T-helper 1 cell (primary cell): ENCODE measurements around the gene PALD1.

ENCODE experiments used
- DNase-seq, 5 donors: peaks; one replicate each; pipeline ENCODE4 v3.0.0-alpha.2; 2012 to 2020
- total RNA-seq, 4 donors: gene quantifications; one replicate each; lab custom pipeline; 2026; lab: John Stamatoyannopoulos, UW

Gene PALD1
- 0 to 1.3 (median 0.08) reads per million in 4 donors for total RNA-seq

DNA sequence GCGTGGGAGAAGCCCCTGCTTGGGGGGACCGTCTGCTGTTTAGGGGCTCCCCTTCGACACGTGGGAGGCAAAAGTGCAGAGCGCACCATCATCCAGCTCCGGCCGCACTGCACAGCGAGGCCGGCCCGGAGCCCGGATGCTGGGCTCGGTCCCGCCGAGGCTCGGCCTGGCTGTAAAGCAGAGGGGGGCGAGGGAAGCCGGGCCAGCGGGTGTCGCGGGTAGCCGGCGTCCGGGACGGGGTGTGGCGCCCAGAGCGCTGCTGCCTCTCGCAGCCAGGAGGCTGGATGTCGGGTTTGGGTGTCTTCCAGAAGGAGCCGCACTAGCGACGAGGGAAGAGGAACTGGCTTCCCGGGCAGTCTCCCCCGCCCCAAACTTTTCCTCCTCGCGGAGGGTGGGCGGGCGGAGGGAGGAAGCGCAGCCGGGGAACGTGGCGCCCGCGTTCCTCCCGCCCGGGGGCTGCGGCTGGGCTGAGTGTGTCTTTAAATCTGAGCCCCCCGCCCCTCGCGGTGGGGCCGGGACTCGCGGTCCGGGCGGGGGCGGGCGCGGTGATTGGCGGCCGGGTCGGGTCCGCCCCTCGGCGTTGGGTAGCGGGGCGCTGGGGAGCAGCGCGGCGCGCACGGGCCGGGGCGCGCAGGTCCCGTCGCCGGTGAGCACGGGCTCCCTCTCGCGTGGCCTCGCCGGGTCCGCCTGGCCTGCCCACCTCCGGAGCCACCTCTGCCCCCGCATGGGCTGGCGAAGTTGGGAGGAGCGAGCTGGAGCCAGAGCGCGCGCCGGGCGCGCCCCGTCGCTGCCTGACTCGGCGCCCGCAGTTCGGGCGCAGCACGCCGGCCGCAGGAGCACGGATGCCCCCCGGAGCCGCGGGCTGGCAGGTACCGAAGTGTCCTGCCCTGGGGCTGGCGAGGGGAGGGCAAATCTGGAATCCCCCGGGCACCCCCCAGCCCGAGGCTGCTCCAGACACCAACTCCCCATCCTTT, at the start of gene PALD1:
Gene PALD1, plus strand, starts transcription at position 577 of the 974 bp plus-strand sequence. CDS start 47,185 bp downstream, outside the sequence.
- peak in 1 of 5 donors; percentile 33 for DNase-seq

DNA sequence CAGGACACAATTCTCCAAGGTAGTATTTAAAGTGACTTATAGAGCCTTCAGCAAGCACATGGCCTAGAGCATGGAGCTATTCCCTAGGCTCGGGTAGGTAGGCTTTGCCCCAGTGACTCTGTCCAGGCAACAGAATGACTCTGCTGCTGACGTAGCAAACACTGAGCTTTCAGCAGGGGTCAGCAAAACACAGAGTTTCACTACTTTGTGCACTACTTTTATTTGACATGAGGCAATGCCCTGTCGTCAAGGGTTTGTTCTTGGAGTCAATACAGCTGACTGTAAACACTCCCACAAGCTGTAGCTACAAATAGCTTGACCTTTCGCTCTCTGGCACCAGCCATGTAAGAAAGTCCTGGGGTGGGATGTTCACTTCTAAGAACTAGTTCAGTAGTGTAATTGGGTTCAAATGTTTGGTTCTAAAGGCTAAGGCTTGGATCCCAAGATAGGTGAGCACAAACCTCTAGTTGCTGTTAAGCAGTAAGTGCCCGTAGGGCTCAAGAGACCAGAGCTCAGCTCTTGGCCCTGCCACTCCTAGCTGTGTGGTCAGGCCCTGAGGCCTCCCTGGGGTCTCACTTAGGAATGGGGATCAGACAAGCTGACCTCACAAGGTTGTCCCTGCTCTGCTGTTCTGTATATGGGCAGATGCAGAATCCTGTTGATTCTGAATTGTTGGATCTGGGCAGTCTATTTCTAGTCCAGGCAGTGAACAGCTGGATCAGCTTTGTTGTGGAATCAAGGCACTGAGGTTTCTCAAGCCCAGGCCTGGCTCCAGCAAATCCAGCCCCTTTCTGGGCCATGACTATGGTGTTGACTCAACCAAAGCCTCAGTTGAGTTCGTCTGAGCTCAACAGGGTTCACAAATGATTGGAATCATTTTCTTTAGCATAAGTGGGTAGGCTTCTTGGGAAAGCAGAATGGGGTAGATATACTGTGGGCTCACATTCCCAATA, 47.8 kb upstream of the PALD1 start:
- DNase-seq, result no peak

DNA sequence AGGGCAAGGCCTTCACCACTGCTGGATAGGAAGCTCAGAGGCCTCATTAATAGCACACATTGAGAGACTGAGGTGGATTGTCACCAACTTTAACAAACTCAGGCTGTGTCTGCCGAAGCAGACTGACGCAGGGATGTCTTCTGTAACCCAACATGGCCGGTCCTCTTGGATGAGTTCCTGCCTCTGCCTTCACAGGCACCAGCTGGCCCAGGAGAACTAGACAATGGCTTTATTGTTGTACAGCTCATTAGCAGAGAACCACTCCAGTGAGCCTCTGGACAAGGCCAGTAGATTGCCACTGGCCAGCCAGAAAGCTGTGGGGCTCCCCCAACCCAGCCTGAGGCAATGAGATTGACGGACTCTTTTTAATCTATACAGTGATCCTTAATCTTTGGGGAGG, 46.5 kb upstream of the PALD1 start:
- no peak for DNase-seq

DNA sequence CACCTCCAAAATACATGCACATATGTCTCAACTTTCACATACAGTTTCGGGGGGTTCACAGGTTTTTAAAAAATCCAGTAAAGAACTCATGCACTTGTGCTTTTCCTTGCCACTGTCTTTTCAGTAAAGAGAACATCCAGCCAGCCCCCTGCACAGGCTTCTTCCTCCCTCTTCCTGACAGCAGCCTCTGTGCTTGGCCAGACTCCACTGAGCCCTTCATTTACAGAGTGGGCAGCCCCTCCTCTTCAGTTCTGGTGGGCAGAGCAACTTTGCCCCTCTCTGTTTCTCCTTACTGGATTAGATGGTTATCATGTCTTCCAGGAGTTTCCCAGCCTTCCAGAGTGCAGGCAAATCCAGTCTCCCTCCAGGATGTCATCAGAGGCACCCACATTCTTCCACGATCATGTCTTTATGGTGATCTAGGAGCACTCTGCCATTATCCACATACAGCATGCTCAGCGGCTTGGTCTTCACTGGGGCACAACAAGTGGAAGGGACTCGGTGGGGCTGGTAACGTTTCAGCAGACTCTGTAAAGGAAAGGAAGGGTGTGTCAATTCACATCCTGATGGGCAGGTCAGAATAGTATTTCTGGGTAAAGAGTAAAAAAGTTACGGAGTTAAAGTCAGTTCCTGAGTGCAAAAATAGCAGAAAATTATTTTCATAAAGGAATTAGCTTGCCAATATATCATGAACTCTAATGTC, 45.9 kb upstream of the PALD1 start:
- peak in 1 of 5 donors; percentile 30 for DNase-seq

DNA sequence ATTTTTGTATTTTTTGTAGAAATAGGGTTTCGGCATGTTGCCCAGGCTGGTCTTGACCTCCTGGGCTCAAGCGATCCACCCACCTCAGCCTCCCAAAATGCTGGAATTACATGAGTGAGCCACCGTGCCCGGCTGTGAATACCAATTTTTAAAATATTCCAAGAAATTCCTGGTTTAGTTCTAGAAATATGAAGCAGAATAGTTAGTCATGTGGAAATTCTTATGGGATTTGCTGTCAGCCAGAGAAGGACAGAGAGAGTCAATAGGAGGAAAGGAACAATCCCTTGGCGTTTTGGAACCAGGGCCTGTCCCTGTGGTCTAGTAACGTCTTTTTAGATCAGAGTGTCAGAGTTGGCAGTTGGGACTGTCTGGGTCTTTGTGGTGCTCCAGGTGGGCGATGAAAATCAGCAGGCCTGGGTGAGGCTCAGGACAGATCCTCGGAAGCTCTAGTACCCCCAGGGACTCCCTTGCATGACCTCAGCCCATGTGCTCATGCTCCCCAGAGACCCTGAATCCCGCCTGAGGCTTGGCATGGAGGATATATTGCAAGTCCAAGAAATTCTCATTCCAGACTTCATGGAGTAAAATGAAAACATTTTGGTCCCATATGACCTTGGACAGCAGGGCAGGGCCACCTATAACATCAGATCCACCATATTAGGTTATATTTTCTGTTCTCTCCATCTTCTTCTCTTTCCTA, 44.8 kb upstream of the PALD1 start:
- DNase-seq, result no peak

DNA sequence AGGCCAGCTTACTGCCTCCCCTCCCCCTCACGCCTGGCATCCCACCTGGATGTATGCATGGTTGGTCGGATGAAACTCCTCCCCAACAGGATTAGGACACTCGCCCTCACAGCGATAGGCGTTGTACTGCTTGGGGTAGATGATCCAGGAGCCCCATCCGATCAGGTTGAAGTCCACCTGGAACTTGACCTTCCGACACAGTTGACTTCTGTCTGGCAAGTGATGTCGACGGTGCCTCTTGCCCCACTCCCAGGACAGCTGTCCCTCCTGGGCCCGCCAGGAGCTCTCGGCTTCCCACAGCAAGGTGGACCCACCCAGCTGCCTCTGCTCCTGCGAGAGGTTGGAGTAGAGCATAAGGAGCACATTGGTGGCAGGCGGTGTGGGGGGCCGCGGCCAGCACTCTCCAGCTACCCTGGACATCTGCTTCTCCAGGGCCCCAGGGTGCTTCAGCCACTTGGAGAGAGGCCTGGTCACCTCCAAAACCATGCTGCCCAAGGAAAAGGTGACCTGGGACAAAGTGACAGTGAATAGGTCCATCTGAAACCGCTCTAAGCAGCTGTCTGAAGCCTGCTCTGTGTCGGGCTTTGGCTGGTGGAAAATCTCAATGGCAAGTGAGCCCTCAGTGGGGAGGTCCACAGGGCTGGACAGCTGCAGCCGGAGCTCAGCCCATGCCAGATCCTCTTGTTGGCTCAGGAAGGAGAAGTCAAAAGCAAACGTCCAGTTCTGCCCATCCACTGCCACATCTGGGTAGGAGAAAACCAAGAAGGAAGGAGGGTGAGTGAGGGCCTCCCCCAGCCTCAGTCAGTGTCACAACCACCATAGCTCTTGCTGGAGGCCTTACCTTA, 43.1 kb upstream of the PALD1 start:
- DNase-seq, result no peak

DNA sequence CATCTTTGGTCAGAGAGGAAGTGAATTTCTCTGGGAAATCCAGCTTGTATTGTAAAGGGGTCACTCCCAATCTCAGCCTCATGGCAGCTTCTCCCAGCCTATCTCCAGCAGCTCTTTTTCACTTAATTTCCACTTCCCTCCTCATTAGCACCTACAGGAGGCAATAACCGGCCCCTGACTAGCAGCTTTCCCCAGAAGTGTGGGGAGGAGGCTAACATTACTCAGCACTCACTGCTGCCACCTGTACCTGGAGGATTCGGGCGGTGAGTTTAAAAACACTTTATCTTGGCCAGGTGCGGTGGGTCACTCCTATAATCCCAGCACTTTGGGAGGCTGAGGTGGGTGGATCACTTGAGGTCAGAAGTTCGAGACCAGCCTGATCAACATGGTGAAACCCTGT, 40.8 kb upstream of the PALD1 start:
- DNase-seq, result no peak

DNA sequence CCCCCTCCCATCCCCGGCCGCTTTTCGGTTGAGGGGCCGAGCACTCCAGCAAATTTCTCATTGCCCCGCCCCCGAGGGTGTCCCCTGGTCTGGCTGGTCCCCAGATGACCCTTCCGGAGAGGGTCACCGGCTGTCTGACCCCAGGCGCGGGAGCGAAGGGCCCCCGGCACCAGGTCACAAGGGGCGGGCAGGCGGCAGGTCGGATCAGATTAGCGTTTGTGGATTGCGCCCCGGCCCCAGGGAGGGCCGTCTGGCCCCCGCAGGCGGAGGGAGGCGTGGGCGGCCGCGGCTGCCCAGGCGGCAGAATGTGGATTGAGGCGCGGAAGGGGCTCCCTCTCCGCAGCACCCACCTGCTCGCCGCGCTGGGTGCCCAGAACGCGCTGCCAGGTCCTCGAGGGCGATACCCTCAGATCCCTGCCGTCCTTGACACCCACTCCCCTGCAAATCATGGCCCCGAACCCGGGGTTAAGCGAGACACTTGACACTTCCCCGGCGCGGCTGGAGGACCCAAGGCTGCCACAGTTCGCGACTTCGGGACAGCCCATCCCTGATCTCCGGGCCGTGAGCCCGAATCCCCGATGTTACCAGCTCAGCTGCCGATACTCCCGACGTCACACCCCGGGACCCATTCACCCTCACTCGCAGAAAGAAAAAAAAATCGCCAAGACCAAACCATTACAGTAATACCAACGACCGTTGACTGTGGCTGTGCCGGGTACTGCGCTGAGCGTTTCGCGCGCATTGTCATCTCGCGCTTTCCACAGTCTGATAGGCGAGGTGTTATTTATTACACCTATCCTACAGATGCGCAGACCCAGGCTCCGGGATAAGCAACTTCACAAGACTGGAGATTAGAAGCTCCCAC, 38.0 kb upstream of the PALD1 start:
- DNase-seq, result no peak

DNA sequence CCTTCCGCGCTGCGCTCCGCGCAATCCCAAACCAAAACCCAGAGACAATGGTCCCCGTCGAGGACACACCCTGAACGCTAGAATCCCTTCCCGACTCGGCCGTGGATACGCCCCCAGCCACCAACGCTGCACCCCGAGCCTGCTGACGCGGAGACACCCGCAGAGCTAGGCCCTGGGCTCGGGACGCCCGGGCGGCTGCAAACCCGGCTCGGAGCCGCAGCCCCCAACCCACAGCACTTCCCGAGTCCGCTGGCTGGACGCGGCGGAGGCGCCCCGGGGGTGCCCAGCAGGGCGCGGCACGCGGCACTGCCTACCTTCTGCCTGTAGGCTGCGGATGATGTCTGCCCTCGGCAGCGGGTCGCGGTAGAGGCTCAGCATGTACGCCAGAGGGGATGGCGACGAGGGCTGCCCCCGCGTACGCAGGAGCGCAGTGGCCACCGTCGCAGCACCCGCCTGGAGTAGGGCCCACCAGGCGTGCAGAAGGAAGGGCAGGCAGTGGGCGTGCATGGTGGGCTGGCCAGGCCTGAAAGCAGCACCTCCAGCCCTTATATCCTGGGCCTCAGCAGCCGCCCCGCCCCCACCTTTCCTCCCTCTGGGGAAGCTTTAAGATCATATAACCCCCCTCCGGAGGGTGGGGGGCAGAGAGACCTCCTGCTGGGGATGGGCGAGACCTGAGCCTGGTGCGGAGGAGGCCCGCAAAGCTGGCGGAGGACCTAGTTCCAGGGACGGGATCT, 37.2 kb upstream of the PALD1 start, which contains the start of gene NODAL:
Gene NODAL, minus strand, starts transcription at position 521 of the 734 bp plus-strand sequence. Its CDS starts 14 bp downstream, at position 507.
- DNase-seq, result no peak

DNA sequence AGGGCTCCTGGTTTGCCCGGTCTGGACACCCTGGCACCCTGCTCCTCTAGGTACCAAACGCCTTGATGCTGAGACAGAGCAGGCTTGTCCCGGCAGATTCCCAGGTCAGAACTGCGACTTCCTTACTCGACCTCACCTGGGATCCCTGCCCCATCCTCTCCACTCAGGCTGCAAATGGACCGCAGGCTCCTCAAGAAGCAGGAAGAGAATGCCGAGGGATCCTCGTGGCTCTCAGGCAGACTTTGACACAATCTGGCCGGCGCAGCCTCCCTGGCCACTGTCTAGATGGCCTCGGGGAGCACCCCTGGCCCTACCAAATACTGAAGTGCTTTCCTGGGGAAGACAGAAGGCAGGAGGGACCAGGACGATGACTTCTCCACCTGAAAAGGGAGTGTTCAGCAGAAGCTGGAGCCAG, 36.7 kb upstream of the PALD1 start:
- no peak for DNase-seq

DNA sequence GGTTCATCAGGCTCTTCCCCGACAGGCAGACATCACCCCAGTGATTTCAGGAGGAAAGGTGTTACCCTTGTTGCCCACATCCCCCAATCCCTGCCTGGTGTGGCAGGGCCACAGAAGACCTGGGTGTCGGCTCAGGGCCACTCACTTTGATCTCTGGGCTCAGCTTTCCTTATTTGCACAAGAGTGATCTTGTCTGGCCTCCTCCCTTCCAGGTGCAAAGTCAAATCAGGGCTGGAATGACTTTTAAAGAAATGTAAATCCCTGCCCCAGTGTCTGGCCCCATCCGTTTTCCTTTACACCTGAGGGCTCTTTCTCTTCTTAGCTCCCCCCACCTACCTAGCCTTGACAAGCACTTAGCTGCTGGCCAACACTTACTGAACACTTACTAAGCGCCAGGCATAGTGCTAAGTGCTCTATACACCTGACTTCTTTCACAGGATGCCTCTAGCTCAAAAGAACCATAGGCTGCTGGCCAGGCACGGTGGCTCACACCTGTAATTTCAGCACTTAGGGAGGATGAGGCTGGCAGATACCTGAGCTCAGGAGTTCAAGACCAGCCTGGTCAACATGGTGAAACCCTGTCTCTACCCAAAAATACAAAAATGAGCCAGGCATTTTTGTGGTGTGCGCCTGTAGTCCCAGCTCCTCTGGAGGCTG, 36.1 kb upstream of the PALD1 start:
- DNase-seq, result no peak

DNA sequence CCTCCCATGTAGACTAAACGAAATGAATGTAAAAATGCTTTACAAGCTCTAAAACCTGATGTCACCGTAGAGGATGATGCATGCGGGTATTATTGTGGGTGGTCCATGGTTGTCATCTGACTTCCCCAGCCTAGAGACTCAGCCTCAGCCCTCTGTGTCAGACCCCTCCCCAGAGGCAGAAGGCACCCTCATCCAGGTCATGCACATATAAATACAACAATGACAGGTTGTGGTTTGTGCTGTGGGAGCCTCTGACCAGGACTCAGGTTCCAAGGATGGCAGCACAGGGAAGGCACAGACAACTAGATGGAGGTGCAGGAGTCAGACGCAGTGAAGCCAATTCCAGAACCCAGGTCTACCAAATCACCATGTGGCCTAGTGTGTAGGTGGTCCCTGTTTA, 33.8 kb upstream of the PALD1 start:
- DNase-seq, result no peak

DNA sequence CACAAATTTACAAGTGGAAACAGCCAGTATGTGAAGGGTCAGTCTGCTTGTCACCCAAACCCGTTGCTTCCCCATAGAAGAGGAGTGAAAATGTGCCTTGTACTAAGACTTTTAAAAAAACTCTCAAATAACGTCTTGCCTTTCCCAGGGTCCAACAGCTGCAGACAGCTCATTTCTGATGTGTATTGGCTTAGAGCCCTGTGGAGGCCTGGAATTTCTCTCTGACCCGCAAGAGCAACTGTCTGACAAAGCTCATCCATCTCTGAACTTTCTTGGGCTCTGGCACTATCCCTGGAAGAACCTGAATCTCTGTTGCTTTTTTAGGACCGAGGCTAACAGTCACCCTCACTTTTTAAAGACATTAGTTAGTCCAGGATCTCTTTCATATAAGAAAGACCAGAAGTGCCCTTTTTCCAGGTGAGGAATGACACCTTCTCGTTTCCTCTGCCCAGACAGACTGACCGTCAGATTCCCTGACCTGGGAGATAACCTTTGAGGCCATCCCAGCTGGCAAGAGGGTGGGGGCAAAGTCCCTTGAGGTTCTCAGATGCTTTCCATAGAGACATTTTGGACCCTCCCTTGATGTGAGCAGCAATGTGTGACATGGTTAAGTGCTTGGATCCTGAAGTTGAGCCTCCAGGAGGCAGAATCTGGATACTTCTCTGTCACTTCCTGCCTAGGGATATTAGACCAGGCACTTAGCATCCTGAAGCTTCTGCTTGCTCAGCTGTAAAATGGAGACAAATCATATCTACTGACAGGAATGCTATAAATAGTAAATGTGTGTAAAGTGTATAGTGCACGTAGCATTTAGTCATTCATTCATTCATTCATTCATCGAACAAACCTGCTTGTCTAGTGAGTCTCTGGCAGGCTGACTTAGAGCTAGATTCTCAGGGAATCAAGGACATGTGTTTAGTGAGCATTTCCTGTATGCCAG, 32.6 kb upstream of the PALD1 start:
- DNase-seq, result no peak

DNA sequence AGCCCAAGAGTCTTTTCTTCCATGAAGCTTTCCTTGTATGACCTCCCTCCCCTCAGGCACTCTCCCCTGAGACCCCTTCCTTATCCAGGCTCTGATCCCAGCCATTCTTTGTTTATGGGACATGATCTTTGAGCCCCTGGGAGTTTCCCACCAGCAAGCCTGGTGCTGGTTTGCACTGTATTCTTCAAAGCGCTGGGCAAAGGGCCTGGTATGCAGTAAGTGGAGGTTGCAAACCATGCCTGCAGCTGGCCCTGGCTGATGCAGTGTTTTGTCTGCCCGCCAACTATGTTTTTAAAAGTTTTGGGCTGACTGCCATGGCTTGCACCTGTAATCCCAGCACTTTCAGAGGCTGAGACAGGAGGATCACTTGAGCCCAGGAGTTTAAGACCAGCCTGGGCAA, 30.3 kb upstream of the PALD1 start:
- DNase-seq, result no peak

DNA sequence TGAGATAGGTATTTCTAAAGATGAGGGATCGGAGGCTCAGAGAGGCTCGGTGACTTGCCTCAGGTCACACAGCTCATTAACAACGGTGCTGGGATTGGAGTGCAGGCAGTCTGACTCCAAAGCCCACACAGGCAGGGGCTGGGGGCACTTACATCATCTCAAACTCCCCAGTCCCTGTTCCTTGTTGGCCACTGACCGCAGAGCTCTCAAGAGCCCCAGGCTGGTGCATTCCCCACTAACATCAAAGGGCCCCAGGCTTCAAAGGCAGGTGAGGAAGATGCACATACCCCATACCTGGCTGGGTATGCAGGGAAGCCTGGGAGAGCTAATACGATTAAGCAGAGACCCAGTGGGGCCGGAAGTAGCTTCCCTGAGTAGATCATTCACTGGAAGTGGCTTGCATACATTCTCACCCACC, 23.3 kb upstream of the PALD1 start:
- DNase-seq, result no peak

DNA sequence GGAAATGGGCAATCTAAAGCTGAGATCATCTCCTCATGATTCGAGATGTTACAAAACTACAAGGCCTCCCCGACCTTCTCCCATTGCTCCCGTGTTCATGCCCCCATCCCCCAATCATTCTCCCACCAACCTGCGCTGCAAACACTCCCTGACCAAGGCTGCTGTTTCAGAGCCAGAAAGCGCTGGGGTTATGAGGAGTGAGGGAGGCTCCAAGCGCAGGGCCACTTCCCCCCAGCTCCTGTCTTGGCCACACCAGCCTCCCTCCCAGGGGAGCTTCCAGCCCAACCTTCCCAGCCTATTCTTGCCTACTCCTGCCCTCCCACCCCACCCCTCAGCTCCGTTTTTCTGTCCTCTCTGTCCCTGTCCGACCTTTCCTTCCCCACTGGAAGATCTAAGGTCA, 22.4 kb upstream of the PALD1 start:
- no peak for DNase-seq

DNA sequence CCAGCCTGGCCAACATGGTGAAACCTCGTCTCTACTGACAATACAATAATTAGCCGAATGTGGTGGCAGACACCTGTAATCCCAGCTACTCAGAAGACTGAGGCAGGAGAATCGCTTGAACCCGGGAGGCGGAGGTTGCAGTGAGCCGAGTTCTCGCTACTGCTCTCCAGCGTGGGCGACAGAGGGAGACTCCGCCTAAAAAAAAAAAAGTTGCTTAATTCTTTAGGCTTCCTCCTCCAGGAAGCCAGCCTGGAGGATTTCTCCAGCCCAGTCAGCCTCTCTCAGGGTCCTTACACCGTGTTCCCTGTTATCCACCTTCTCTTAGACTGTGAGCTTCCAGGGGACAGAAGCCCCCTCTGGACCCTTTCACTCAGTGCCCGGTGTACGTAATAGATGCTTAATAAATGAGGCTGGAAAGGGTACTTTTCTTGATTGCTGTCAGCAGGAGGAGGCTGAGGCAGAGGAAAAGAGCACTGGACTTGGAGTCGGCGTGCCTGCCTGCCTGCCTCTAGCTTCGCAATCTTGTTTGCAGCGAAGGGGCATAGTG, 20.7 kb upstream of the PALD1 start:
- no peak for DNase-seq
